Suprapubic skin (tissue), 4 donors: ENCODE results near the gene TMEM151A.

ENCODE experiments used
- POLR2A ChIP-seq, 2 donors: fragments of 450-650 bp; IDR thresholded peaks; one replicate each; pipeline ENCODE4 v1.6.1; 2017; ENCODE audit warnings: antibody characterized with exemption in 2 of 2, mild to moderate bottlenecking in 2 of 2, moderate library complexity in 2 of 2
- POLR2AphosphoS5 ChIP-seq, 3 donors: sonication (generic); formaldehyde crosslinking; IDR thresholded peaks; one replicate each; pipeline ENCODE4 v1.6.1; 2017; ENCODE audit warnings: antibody characterized with exemption in 3 of 3
- TF ChIP-seq, protein P1 (sequence below), 2 donors: fragments of 200-600 bp in 1 of 2; fragments of 450-650 bp in 1 of 2; sonication (generic) in 1 of 2; IDR thresholded peaks; one replicate each; pipeline ENCODE4 v1.5.1; 2016 to 2019; ENCODE audit warnings: antibody characterized with exemption in 2 of 2, mild to moderate bottlenecking in 1 of 2, moderate library complexity in 1 of 2

DNA sequence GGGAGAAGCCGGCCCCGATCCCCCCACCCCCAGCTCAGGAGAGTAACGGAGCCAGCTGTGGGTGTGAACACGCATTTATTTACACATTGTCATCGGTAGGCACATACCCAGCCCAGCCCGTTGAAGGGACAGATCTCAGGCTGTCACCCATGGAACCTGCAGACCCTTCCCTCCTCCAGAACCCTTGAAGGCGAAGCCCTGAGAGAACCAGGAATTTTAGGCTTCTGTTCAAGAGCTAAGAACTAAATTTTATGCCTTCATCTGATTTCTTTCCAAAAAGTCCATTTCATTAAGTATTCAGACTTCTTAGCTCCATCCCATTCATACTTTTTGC, 53.6 kb downstream of the TMEM151A start:
- TF ChIP-seq, protein P1, sequence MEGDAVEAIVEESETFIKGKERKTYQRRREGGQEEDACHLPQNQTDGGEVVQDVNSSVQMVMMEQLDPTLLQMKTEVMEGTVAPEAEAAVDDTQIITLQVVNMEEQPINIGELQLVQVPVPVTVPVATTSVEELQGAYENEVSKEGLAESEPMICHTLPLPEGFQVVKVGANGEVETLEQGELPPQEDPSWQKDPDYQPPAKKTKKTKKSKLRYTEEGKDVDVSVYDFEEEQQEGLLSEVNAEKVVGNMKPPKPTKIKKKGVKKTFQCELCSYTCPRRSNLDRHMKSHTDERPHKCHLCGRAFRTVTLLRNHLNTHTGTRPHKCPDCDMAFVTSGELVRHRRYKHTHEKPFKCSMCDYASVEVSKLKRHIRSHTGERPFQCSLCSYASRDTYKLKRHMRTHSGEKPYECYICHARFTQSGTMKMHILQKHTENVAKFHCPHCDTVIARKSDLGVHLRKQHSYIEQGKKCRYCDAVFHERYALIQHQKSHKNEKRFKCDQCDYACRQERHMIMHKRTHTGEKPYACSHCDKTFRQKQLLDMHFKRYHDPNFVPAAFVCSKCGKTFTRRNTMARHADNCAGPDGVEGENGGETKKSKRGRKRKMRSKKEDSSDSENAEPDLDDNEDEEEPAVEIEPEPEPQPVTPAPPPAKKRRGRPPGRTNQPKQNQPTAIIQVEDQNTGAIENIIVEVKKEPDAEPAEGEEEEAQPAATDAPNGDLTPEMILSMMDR (IDR thresholded peaks at IDR 0.05): no peak
- TF ChIP-seq POLR2A (IDR thresholded peaks at IDR 0.05) (no peak), POLR2AphosphoS5 (IDR thresholded peaks at IDR 0.05) (no peak)
